ENCODE results near the gene ZBP1.

- TF ChIP-seq CTCF (IDR thresholded peaks at IDR 0.05) (no peak), POLR2A (IDR thresholded peaks at IDR 0.05) (no peak)
These were observed 35.0 kb upstream of the ZBP1 start for GRCh38 chr20:57654998-57655808.
